ENCODE results near the gene MRPS18A. TPM values are rescaled to one million over a fixed set of nuclear protein-coding genes. Genes with fewer than 3 reads are reported as not detected.

Gene MRPS18A
- total and polyA plus RNA-seq, 2 of the 13 experiments (the other 11 are each of a cell fraction or from before 2014, with no cell fraction given) = 87.8 to 89.1 TPM

DNA sequence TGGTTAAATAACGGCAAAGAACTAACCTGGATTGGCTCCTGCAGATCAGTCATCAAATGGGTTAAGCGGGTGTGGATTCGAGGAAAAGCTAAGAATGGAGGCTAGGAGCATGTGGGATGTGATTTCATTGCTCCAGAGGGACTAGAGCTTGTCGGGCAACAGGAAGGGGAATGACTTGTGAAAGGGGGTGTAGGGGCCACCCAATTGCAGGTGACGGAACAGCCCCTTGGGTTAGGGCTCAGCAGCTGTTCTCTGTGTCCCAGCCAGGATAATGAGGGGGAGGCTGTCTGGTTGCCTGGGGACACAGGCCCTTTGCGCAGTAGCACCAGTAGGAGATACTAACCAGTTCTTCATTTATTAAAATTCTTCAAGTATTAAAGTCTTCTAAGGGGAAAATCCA is 25.0 kb upstream of the MRPS18A start:
- H2AFZ ChIP-seq (ENCODE audit: low read length) = no peak overlapping the region
- in situ Hi-C loops (cut with HindIII; ENCODE audit: extremely low pct_ligation_motif_present, low pct_unique_long_range_greater_than_20kb) = no loop called here
- ChIA-PET CTCF (ENCODE audit: low intra/inter-chr PET ratio, low total read pairs) (no interaction called here), POLR2A (no interaction called here)
- H3K27ac ChIP-seq (ENCODE audit: extremely low read length, insufficient read depth, low read length) = no peak overlapping the region
- intact Hi-C loops (cut with micrococcal nuclease; ENCODE audit: unreplicated experiment) = no loop called here
- BruUV-seq (replicated peaks) = no TSS peak
- H4K20me1 ChIP-seq (ENCODE audit: insufficient read depth, low read length) = no peaks in the 10 kb centered on the region
- no peak overlapping the region for H3K4me3 ChIP-seq (replicated peaks in 1 of 3; ENCODE audit: insufficient read depth in 1 of 3, low read depth in 2 of 3, low read length in 3 of 3)
- no peak for ATAC-seq
- H3K4me1 ChIP-seq (ENCODE audit: insufficient read depth, low read length) = peaks cover 52% of the 10 kb centered on the region
- no peak for FAIRE-seq
- no peak for DNase-seq (ENCODE audit: low spot score)
- TF ChIP-seq ERF (CRISPR knock-in tag; IDR thresholded peaks at IDR 0.05) = no peak
- H3K4me2 ChIP-seq (ENCODE audit: low read depth, low read length) = no peak overlapping the region
- peaks cover 4 to 19% of the 10 kb centered on the region in 2 experiments; a peak in 3 of 5 replicates for H3K27me3 ChIP-seq (ENCODE audit: control insufficient read depth in 1 of 2, insufficient read depth in 2 of 2, low read length in 2 of 2)
- H3K79me2 ChIP-seq (ENCODE audit: insufficient read depth, low read length) = no peaks in the 10 kb centered on the region
- H3K36me3 ChIP-seq (replicated peaks in 1 of 2; ENCODE audit: control insufficient read depth in 1 of 2, insufficient read depth in 2 of 2, low read length in 2 of 2) = no peaks in the 10 kb centered on the region
- 68% methylated on average over 6 of the region's 6 CpGs for WGBS (ENCODE audit: low lambda C conversion rate)
- H3K9ac ChIP-seq (ENCODE audit: insufficient read depth, low read depth, low read length) = no peak overlapping the region
- H3K9me3 ChIP-seq (ENCODE audit: low read length) = no peaks in the 10 kb centered on the region

- Histone ChIP-seq H3K4me1 (ENCODE audit: insufficient read depth, low read length) (peaks cover 69% of the 10 kb centered on the region), H3K36me3 (replicated peaks in 1 of 2; ENCODE audit: control insufficient read depth in 1 of 2, insufficient read depth in 2 of 2, low read length in 2 of 2) (no peaks in the 10 kb centered on the region), H3K9me3 (ENCODE audit: low read length) (no peaks in the 10 kb centered on the region), H3K4me3 (replicated peaks in 1 of 3; ENCODE audit: insufficient read depth in 1 of 3, low read depth in 2 of 3, low read length in 3 of 3) (no peak overlapping the region), H3K4me2 (ENCODE audit: low read depth, low read length) (no peak overlapping the region), H2AFZ (ENCODE audit: low read length) (no peak overlapping the region), H3K79me2 (ENCODE audit: insufficient read depth, low read length) (no peaks in the 10 kb centered on the region), H3K27ac (ENCODE audit: extremely low read length, insufficient read depth, low read length) (no peak overlapping the region), H3K27me3 (ENCODE audit: control insufficient read depth in 1 of 2, insufficient read depth in 2 of 2, low read length in 2 of 2) (peaks cover 0 to 13% of the 10 kb centered on the region in 2 experiments; a peak in 4 of 5 replicates), H3K9ac (ENCODE audit: insufficient read depth, low read depth, low read length) (no peak overlapping the region), H4K20me1 (ENCODE audit: insufficient read depth, low read length) (no peaks in the 10 kb centered on the region)
- ChIA-PET CTCF (ENCODE audit: low intra/inter-chr PET ratio, low total read pairs) (no interaction called here), POLR2A (no interaction called here)
- no TSS peak for BruUV-seq (replicated peaks)
- ATAC-seq (no peak), DNase-seq (ENCODE audit: low spot score) (no peak), FAIRE-seq (no peak)
- in situ Hi-C loops (cut with HindIII; ENCODE audit: extremely low pct_ligation_motif_present, low pct_unique_long_range_greater_than_20kb) (no loop called here), intact Hi-C loops (cut with micrococcal nuclease; ENCODE audit: unreplicated experiment) (no loop called here)
- 25% methylated on average over 4 of the region's 4 CpGs for WGBS (ENCODE audit: low lambda C conversion rate)
- TF ChIP-seq MAX (IDR thresholded peaks at IDR 0.05) (no peak), ZNF234 (CRISPR knock-in tag; conservative IDR thresholded peaks at IDR 0.05) (no peak), ZNF20 (CRISPR knock-in tag; IDR thresholded peaks at IDR 0.05) (no peak), ZBTB25 (CRISPR knock-in tag; IDR thresholded peaks at IDR 0.05) (no peak), ZNF772 (CRISPR knock-in tag; IDR thresholded peaks at IDR 0.05) (no peak), ZNF546 (CRISPR knock-in tag; conservative IDR thresholded peaks at IDR 0.05) (no peak), TFE3 (CRISPR knock-in tag; IDR thresholded peaks at IDR 0.05) (no peak), TBX2 (CRISPR knock-in tag; IDR thresholded peaks at IDR 0.05; ENCODE audit: borderline replicate concordance) (no peak), U2AF1 (optimal IDR thresholded peaks at IDR 0.05; ENCODE audit: low read depth, low read length) (no peak), ZBTB8A (CRISPR knock-in tag; IDR thresholded peaks at IDR 0.05; ENCODE audit: borderline replicate concordance, low read depth) (no peak)
- TF ChIP-seq, protein P1, sequence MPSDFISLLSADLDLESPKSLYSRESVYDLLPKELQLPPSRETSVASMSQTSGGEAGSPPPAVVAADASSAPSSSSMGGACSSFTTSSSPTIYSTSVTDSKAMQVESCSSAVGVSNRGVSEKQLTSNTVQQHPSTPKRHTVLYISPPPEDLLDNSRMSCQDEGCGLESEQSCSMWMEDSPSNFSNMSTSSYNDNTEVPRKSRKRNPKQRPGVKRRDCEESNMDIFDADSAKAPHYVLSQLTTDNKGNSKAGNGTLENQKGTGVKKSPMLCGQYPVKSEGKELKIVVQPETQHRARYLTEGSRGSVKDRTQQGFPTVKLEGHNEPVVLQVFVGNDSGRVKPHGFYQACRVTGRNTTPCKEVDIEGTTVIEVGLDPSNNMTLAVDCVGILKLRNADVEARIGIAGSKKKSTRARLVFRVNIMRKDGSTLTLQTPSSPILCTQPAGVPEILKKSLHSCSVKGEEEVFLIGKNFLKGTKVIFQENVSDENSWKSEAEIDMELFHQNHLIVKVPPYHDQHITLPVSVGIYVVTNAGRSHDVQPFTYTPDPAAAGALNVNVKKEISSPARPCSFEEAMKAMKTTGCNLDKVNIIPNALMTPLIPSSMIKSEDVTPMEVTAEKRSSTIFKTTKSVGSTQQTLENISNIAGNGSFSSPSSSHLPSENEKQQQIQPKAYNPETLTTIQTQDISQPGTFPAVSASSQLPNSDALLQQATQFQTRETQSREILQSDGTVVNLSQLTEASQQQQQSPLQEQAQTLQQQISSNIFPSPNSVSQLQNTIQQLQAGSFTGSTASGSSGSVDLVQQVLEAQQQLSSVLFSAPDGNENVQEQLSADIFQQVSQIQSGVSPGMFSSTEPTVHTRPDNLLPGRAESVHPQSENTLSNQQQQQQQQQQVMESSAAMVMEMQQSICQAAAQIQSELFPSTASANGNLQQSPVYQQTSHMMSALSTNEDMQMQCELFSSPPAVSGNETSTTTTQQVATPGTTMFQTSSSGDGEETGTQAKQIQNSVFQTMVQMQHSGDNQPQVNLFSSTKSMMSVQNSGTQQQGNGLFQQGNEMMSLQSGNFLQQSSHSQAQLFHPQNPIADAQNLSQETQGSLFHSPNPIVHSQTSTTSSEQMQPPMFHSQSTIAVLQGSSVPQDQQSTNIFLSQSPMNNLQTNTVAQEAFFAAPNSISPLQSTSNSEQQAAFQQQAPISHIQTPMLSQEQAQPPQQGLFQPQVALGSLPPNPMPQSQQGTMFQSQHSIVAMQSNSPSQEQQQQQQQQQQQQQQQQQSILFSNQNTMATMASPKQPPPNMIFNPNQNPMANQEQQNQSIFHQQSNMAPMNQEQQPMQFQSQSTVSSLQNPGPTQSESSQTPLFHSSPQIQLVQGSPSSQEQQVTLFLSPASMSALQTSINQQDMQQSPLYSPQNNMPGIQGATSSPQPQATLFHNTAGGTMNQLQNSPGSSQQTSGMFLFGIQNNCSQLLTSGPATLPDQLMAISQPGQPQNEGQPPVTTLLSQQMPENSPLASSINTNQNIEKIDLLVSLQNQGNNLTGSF (CRISPR knock-in tag; IDR thresholded peaks at IDR 0.05) = no peak
These were observed 23.0 kb upstream of the MRPS18A start for GRCh38 chr6:43710576-43710975.

Data from HepG2 (cell line).